ENCODE measurements around the gene KSR1.

GRCh38 chr17:27554911-27555310 is 98.7 kb downstream of the KSR1 start:
- TF ChIP-seq CTCF (conservative IDR thresholded peaks at IDR 0.05; ENCODE audit: low read depth, low read length): no peak
- no peak for TF ChIP-seq EZH2 (IDR thresholded peaks at IDR 0.05; ENCODE audit: borderline replicate concordance, low read depth, low read length, poor library complexity, severe bottlenecking)
